Measurements from ENCODE around the gene CHRND. TPM values are rescaled to one million over a fixed set of nuclear protein-coding genes. Genes with fewer than 3 reads are reported as not detected.
A peak's percentile ranks its signal among the peaks of the same experiment; 100 is the strongest.

The CHRND gene
- total RNA-seq, 1 donor from 2014 or later, result not detected

- ATAC-seq (no peak), DNase-seq (ENCODE audit: missing footprints) (no peak)
- intact Hi-C loops (cut with DNase I), result no loop called here
These were observed 39.2 kb upstream of the CHRND start for GRCh38 chr2:232486558-232487384.

- ATAC-seq, result no peak
- intact Hi-C loops (cut with DNase I), result no loop called here
- no peak for DNase-seq (ENCODE audit: missing footprints)
These were observed 38.4 kb upstream of the CHRND start, which contains the start of gene ECEL1 for GRCh38 chr2:232487385-232488096. Gene ECEL1, minus strand, starts transcription at chr2:232487834. Its CDS starts 1,181 bp downstream, at chr2:232486653.

- intact Hi-C loops (cut with DNase I), result no loop called here
- DNase-seq (ENCODE audit: missing footprints), result no peak
- ATAC-seq, result no peak
These were observed 37.8 kb upstream of the CHRND start for GRCh38 chr2:232488097-232488711.

GRCh38 chr2:232488721-232489300, 37.1 kb upstream of the CHRND start:
- DNase-seq (ENCODE audit: missing footprints) (no peak), ATAC-seq (no peak)
- intact Hi-C loops (cut with DNase I), result no loop called here

- DNase-seq (ENCODE audit: missing footprints) (no peak), ATAC-seq (no peak)
- intact Hi-C loops (cut with DNase I), result no loop called here
These were observed 36.3 kb upstream of the CHRND start for GRCh38 chr2:232489516-232490220.

- ATAC-seq (no peak), DNase-seq (ENCODE audit: missing footprints) (no peak)
- intact Hi-C loops (cut with DNase I), result no loop called here
These were observed 35.5 kb upstream of the CHRND start for GRCh38 chr2:232490221-232491138.

- DNase-seq (ENCODE audit: missing footprints) (peak; percentile 50), ATAC-seq (no peak)
- intact Hi-C loops (cut with DNase I), result no loop called here
These were observed 34.7 kb upstream of the CHRND start for GRCh38 chr2:232491139-232491780.

GRCh38 chr2:232492236-232492848, 33.6 kb upstream of the CHRND start:
- intact Hi-C loops (cut with DNase I), result no loop called here
- DNase-seq (ENCODE audit: missing footprints), result peak; percentile 37
- no peak for ATAC-seq

- DNase-seq (ENCODE audit: missing footprints) (peak; percentile 23), ATAC-seq (no peak)
- intact Hi-C loops (cut with DNase I), result no loop called here
These were observed 32.8 kb upstream of the CHRND start for GRCh38 chr2:232492963-232493700.

GRCh38 chr2:232493701-232494474, 32.1 kb upstream of the CHRND start:
- DNase-seq (ENCODE audit: missing footprints), result peak; percentile 4
- ATAC-seq, result no peak
- intact Hi-C loops (cut with DNase I), result no loop called here

GRCh38 chr2:232494542-232494941, 31.4 kb upstream of the CHRND start:
- DNase-seq (ENCODE audit: missing footprints) (peak; percentile 25), ATAC-seq (no peak)
- intact Hi-C loops (cut with DNase I), result no loop called here

- ATAC-seq (no peak), DNase-seq (ENCODE audit: missing footprints) (no peak)
- intact Hi-C loops (cut with DNase I), result no loop called here
These were observed 30.7 kb upstream of the CHRND start for GRCh38 chr2:232495292-232495691.

- no peak for DNase-seq (ENCODE audit: missing footprints)
- intact Hi-C loops (cut with DNase I), result no loop called here
- ATAC-seq, result no peak
These were observed 29.3 kb upstream of the CHRND start for GRCh38 chr2:232496501-232497270.

GRCh38 chr2:232497348-232497747, 28.6 kb upstream of the CHRND start:
- intact Hi-C loops (cut with DNase I), result no loop called here
- no peak for DNase-seq (ENCODE audit: missing footprints)
- no peak for ATAC-seq

- ATAC-seq (no peak), DNase-seq (ENCODE audit: missing footprints) (no peak)
- intact Hi-C loops (cut with DNase I), result no loop called here
These were observed 27.5 kb upstream of the CHRND start for GRCh38 chr2:232498452-232498851.

Data from Right ventricle myocardium inferior (tissue), 1 donor.